Measurements from ENCODE around the gene KRTAP21-2.

Gene KRTAP21-2

DNA sequence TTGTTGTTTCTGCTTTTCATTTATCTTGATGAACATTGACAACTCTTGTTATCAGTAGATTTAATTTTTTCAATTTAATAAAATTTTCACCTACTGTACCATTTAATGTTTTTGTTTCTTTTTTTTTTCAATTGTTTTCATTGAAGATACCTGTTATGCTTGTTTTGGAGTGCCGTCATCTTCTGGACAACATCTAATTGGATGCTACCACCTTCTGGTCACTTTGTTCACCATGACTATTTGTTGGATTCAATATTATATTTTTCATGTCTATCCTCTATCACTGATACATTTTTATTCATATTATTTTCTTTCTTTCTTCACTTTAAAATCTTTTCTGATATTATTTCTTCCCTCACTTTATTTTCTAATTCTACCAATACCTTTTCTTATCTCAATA lies 14.0 kb downstream of the KRTAP21-2 start:
- POLR2A ChIA-PET = no interaction called here

DNA sequence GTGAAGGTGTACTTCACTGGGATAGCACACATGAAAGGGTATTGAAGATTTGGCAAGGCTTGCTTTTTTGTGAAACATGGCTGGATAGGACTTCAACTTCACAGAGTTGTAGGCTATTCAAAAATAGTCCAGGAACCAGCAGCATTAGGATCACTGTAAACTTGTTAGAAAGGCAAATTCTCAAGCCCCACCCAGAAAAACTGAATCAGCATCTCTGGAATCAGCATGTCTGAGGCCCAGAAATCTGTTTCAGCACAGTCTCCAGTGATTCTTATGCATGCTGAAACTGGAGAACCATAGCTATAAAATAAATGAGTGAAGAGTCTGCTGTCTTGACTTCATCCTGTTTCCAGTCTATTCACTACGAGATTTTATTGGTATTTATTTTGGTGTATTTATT lies 20.3 kb downstream of the KRTAP21-2 start:
- CTCF ChIA-PET = no interaction called here
- TF ChIP-seq ARNT (IDR thresholded peaks at IDR 0.05) (no peak), FOXM1 (IDR thresholded peaks at IDR 0.05; ENCODE audit: borderline replicate concordance) (no peak), FOXK2 (IDR thresholded peaks at IDR 0.05) (no peak), ZNF384 (IDR thresholded peaks at IDR 0.05) (no peak), CTBP1 (IDR thresholded peaks at IDR 0.05; ENCODE audit: borderline replicate concordance) (no peak), HDGF (IDR thresholded peaks at IDR 0.05; ENCODE audit: borderline replicate concordance) (no peak), SP1 (IDR thresholded peaks at IDR 0.05) (no peak), L3MBTL2 (conservative IDR thresholded peaks at IDR 0.05) (no peak), TARDBP (IDR thresholded peaks at IDR 0.05) (no peak), NFRKB (IDR thresholded peaks at IDR 0.05) (no peak), SUZ12 (IDR thresholded peaks at IDR 0.05) (no peak), LEF1 (IDR thresholded peaks at IDR 0.05; ENCODE audit: borderline replicate concordance) (no peak), FOXA1 (IDR thresholded peaks at IDR 0.05) (no peak), ELF4 (IDR thresholded peaks at IDR 0.05) (no peak), BHLHE40 (IDR thresholded peaks at IDR 0.05; ENCODE audit: borderline replicate concordance) (no peak)
- TF ChIP-seq, protein P1, sequence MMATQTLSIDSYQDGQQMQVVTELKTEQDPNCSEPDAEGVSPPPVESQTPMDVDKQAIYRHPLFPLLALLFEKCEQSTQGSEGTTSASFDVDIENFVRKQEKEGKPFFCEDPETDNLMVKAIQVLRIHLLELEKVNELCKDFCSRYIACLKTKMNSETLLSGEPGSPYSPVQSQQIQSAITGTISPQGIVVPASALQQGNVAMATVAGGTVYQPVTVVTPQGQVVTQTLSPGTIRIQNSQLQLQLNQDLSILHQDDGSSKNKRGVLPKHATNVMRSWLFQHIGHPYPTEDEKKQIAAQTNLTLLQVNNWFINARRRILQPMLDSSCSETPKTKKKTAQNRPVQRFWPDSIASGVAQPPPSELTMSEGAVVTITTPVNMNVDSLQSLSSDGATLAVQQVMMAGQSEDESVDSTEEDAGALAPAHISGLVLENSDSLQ (IDR thresholded peaks at IDR 0.05) = no peak
- POLR2A ChIA-PET = no interaction called here
- no peak for DNase-seq (ENCODE audit: extremely low spot score)

More for the DNA sequence above, 14.0 kb downstream of the KRTAP21-2 start:
- TF ChIP-seq CTBP1 (IDR thresholded peaks at IDR 0.05; ENCODE audit: borderline replicate concordance) = no peak
- TF ChIP-seq FOXK2 (IDR thresholded peaks at IDR 0.05) = no peak
- no peak for TF ChIP-seq ELF4 (IDR thresholded peaks at IDR 0.05)
- no peak for TF ChIP-seq BHLHE40 (IDR thresholded peaks at IDR 0.05; ENCODE audit: borderline replicate concordance)
- TF ChIP-seq SP1 (IDR thresholded peaks at IDR 0.05) = no peak
- no peak for TF ChIP-seq FOXM1 (IDR thresholded peaks at IDR 0.05; ENCODE audit: borderline replicate concordance)
- no peak for TF ChIP-seq NFRKB (IDR thresholded peaks at IDR 0.05)
- no peak for TF ChIP-seq FOXA1 (IDR thresholded peaks at IDR 0.05)
- TF ChIP-seq L3MBTL2 (conservative IDR thresholded peaks at IDR 0.05) = no peak
- no peak for TF ChIP-seq ARNT (IDR thresholded peaks at IDR 0.05)
- no peak for TF ChIP-seq ZNF384 (IDR thresholded peaks at IDR 0.05)
- DNase-seq (ENCODE audit: extremely low spot score) = no peak
- CTCF ChIA-PET = no interaction called here

DNA sequence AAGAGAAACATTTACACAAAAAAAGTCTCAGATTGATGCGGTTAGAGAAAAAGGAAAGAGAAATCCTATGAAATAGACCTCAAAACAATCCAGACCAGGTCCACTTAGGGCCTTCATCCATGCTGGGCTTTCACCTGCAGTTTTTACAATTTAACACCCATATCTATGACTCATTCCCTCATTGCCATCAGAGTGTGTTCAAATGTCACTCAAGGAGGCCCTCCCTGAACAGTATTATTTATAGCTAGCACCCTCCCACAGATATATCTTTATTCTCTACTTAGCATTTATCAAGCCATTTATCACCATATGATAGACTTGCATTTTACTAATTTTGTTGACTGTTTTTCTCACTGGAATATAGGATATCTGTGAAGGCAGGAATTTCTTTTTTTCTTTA lies 27.7 kb downstream of the KRTAP21-2 start:
- TF ChIP-seq ZNF384 (IDR thresholded peaks at IDR 0.05) (no peak), ARNT (IDR thresholded peaks at IDR 0.05) (no peak), FOXM1 (IDR thresholded peaks at IDR 0.05; ENCODE audit: borderline replicate concordance) (no peak), FOXA1 (IDR thresholded peaks at IDR 0.05) (no peak), ELF4 (IDR thresholded peaks at IDR 0.05) (no peak), SUZ12 (IDR thresholded peaks at IDR 0.05) (no peak), NFRKB (IDR thresholded peaks at IDR 0.05) (no peak), L3MBTL2 (conservative IDR thresholded peaks at IDR 0.05) (no peak), FOXK2 (IDR thresholded peaks at IDR 0.05) (no peak), CTBP1 (IDR thresholded peaks at IDR 0.05; ENCODE audit: borderline replicate concordance) (no peak), SP1 (IDR thresholded peaks at IDR 0.05) (no peak), BHLHE40 (IDR thresholded peaks at IDR 0.05; ENCODE audit: borderline replicate concordance) (no peak), TARDBP (IDR thresholded peaks at IDR 0.05) (no peak), LEF1 (IDR thresholded peaks at IDR 0.05; ENCODE audit: borderline replicate concordance) (no peak)
- TF ChIP-seq, protein P1 (IDR thresholded peaks at IDR 0.05) = no peak
- ChIA-PET POLR2A (no interaction called here), CTCF (no interaction called here)
- DNase-seq (ENCODE audit: extremely low spot score) = no peak

DNA sequence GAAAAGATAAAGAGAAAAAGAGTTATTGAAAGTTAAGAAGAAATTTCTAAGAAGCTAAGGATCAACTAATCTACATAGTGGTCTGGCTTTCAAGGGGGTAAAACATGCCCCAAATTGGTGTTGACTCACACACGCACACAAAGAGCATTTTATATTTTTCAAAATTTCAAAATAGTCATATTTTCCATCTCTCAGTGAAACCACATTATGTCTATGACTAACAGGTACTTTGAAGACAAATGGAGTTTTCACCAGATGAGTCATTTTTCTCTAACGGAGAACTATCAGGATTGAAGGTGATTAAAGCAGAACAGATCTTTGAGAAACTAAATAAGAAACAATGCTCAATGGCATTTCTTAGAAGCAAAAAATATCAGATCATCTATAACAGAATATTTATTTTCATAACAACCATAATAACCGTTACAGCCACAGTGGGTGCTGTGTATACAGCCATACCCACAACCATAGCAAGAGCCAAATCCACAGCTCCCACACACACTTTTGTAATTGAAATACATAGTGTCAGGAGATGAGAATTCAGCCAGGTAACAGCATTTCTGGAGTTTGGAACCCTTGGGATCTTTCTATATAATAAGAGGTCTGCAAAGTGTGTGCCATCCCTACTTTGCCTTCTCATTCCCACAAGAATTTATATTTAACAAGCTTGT lies 28.7 kb downstream of the KRTAP21-2 start, which contains the start of gene KRTAP21-3:
Gene KRTAP21-3 (minus strand): TSS at position 539 of the 671 bp plus-strand sequence. CDS start 18 bp downstream, at position 521.
- no peak for DNase-seq (ENCODE audit: extremely low spot score)
- CTCF ChIA-PET = interaction anchor here (0.6 kb wide), 1 partner anchor 236 kb away, joined by 4 read pairs; no protein-coding TSS in a partner anchor
- no peak for TF ChIP-seq CTBP1 (IDR thresholded peaks at IDR 0.05; ENCODE audit: borderline replicate concordance)
- no peak for TF ChIP-seq LEF1 (IDR thresholded peaks at IDR 0.05; ENCODE audit: borderline replicate concordance)
- TF ChIP-seq FOXK2 (IDR thresholded peaks at IDR 0.05) = no peak
- TF ChIP-seq TARDBP (IDR thresholded peaks at IDR 0.05) = no peak
- POLR2A ChIA-PET = no interaction called here

DNA sequence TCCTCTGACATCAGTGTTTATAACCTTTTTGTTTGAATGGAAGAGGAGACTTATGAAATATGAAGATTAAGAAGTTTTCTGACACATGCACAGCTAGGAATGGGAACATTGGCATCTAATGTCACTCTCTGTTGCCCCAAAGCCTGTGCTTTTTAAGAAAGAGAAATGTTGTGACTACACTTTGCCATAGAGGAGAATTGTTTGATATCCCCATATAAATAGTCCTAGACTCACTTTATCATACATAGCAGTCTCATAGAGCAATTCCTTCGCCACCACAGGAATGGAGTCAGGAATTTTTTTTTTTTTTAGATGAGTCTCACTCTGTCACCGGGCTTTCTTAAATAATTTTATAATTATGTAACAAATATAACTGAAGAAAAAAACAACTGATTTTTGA lies 30.0 kb downstream of the KRTAP21-2 start:
- TF ChIP-seq L3MBTL2 (conservative IDR thresholded peaks at IDR 0.05) = no peak
- TF ChIP-seq ARNT (IDR thresholded peaks at IDR 0.05) = no peak
- no peak for TF ChIP-seq LEF1 (IDR thresholded peaks at IDR 0.05; ENCODE audit: borderline replicate concordance)
- no peak for TF ChIP-seq HDGF (IDR thresholded peaks at IDR 0.05; ENCODE audit: borderline replicate concordance)
- TF ChIP-seq FOXK2 (IDR thresholded peaks at IDR 0.05) = no peak
- TF ChIP-seq NFRKB (IDR thresholded peaks at IDR 0.05) = no peak
- no peak for TF ChIP-seq SUZ12 (IDR thresholded peaks at IDR 0.05)
- TF ChIP-seq FOXA1 (IDR thresholded peaks at IDR 0.05) = no peak
- TF ChIP-seq FOXM1 (IDR thresholded peaks at IDR 0.05; ENCODE audit: borderline replicate concordance) = no peak
- no peak for TF ChIP-seq ELF4 (IDR thresholded peaks at IDR 0.05)
- no peak for TF ChIP-seq ZNF384 (IDR thresholded peaks at IDR 0.05)
- no peak for TF ChIP-seq CTBP1 (IDR thresholded peaks at IDR 0.05; ENCODE audit: borderline replicate concordance)
- no peak for TF ChIP-seq SP1 (IDR thresholded peaks at IDR 0.05)
- TF ChIP-seq TARDBP (IDR thresholded peaks at IDR 0.05) = no peak
- no peak for TF ChIP-seq BHLHE40 (IDR thresholded peaks at IDR 0.05; ENCODE audit: borderline replicate concordance)
- TF ChIP-seq, protein P1 (IDR thresholded peaks at IDR 0.05) = no peak
- POLR2A ChIA-PET = no interaction called here
- DNase-seq (ENCODE audit: extremely low spot score) = no peak
- CTCF ChIA-PET = no interaction called here

DNA sequence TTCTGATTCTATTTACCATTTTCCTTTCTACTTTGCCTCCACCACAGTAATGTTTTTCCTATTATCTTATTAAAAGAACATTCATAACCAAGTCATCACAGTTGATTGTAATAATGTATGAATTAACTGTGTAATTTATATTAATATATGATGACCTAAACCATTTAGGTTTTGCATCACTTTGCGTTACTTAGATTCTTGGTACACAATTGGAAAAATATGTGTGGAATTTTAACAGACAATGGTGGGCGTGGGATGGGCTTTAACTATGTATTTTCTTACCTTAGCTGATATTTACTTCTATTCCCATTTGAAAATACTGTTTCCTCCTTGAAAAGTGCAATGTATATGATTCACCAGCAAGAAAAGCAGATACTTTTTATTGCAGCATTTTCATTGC lies 32.1 kb downstream of the KRTAP21-2 start:
- TF ChIP-seq HDGF (IDR thresholded peaks at IDR 0.05; ENCODE audit: borderline replicate concordance) = no peak
- TF ChIP-seq FOXM1 (IDR thresholded peaks at IDR 0.05; ENCODE audit: borderline replicate concordance) = no peak
- TF ChIP-seq FOXK2 (IDR thresholded peaks at IDR 0.05) = no peak
- TF ChIP-seq SP1 (IDR thresholded peaks at IDR 0.05) = no peak
- no peak for TF ChIP-seq TARDBP (IDR thresholded peaks at IDR 0.05)
- no peak for TF ChIP-seq ARNT (IDR thresholded peaks at IDR 0.05)
- TF ChIP-seq NFRKB (IDR thresholded peaks at IDR 0.05) = no peak
- no peak for TF ChIP-seq LEF1 (IDR thresholded peaks at IDR 0.05; ENCODE audit: borderline replicate concordance)
- TF ChIP-seq, protein P1 (IDR thresholded peaks at IDR 0.05) = no peak
- no peak for TF ChIP-seq CTBP1 (IDR thresholded peaks at IDR 0.05; ENCODE audit: borderline replicate concordance)
- no peak for TF ChIP-seq BHLHE40 (IDR thresholded peaks at IDR 0.05; ENCODE audit: borderline replicate concordance)
- no peak for TF ChIP-seq SUZ12 (IDR thresholded peaks at IDR 0.05)
- no peak for TF ChIP-seq ZNF384 (IDR thresholded peaks at IDR 0.05)
- TF ChIP-seq ELF4 (IDR thresholded peaks at IDR 0.05) = no peak
- TF ChIP-seq L3MBTL2 (conservative IDR thresholded peaks at IDR 0.05) = no peak

More for the DNA sequence above, 32.1 kb downstream of the KRTAP21-2 start:
- CTCF ChIA-PET = no interaction called here
- DNase-seq (ENCODE audit: extremely low spot score) = no peak
- POLR2A ChIA-PET = no interaction called here
